HG02970 (cell line): ENCODE measurements around the gene MYH11.

ENCODE experiments used
- ATAC-seq: cut with Tn5 transposase; IDR thresholded peaks from one replicate; pipeline ENCODE4 v1.9.1; 2021; ENCODE audit warnings: mild to moderate bottlenecking, moderate library complexity, moderate number of reproducible peaks; ENCODE audit not compliant: unreplicated experiment, low FRiP score

Gene MYH11

DNA sequence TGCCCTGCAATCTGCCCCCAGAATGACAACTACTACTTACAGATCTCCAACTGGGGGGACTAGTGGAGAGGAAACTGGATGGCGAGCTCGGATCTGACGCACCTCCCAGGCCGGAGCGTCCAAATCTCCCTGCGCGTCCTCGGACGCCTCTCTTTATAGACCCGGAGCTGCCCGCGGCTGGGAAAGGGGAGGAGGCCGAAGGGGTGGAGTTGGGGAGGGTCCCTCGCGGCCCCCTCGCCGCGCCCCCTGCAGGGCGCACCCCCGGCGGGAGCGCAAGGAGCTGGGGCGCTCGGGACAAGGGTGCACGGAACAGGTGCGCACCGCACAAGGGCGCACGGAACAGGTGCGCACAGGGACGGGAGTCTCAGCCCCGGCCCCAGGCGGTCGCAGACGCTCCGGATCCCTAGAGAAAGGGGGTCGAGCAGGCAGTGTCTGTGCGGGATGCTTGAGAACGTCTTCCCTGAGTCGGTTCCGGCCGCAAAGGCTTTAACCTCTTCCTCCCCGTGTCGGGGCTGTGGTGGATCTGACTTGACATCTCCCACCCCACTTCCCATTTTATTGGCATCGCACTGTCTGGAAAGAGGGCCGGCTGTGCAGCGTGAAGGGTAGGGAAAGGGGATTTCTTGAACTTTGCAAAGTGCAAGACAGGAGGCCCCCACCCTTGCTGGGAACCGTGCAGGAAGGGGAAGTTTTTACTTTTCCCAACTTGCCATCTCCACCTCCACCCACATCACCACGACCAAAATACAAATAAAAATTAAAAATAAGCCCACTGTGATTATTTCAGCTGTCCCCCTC is at the start of gene MYH11:
Gene MYH11, minus strand, starts transcription at position 128 of the 798 bp plus-strand sequence. CDS start 18,776 bp downstream, outside the sequence.
- no peak for ATAC-seq

DNA sequence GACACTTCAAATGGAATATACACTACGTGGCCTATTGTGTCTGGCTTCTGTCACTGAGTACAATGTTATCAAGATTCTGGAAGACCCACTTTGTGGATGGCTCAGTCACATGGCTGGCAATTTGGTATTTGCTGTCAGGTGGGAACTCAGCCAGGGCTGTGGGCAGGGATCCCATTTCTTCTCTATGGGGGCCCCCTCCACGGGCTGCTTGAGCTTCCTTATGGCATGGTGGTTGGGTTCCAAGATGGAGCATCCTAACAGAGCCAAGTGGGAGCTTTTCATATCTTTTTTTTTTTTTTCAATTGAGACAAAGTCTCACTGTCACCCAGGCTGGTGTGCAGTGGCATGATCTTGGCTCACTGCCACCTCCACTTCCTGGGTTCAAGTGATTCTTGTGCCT is 49.6 kb upstream of the MYH11 start:
- no peak for ATAC-seq

DNA sequence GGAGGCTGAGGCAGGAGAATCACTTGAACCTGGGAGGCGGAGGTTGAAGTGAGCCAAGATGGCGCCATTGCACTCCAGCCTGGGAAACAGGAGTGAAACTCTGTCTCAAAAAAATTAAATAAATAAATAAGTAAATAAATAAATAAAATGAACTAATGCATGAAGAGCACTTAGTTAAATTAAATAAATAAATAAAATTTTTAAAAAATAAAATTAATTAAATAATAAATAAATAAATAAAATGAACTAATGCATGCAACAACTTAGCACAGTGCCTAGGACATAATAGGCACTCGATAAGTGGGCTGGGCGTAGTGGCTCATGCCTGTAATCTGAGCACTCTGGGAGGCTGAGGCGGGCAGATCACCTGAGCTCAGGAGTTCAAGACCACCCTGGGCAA is 47.1 kb upstream of the MYH11 start:
- no peak for ATAC-seq

DNA sequence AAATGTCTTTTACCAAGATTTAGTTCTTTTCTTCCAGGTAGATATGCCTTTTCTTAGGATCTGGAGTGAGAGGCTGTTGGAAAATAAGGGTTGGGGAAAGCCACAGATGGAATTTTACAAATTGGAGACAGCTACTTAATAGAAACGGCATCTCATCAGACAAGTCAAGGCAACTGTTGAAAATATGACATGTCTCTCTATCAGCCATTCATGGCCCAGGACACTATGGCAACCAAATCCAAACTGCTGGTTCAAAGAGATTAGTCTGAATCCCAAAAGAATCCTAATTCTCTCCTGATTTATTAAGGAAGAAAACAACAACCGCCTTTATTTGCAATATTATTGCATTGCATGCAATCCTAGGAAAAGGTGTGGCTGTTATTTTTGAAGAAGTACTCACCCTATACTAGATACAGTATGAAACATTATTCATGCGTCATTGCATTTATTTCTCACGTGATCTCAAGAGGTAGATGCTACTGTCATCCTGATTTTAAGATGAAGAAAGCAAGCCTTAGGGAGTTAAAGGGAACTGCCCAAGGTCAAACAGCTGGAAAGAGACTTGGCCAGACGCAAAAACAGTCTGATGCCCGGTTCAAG is 44.2 kb upstream of the MYH11 start:
- no peak for ATAC-seq

DNA sequence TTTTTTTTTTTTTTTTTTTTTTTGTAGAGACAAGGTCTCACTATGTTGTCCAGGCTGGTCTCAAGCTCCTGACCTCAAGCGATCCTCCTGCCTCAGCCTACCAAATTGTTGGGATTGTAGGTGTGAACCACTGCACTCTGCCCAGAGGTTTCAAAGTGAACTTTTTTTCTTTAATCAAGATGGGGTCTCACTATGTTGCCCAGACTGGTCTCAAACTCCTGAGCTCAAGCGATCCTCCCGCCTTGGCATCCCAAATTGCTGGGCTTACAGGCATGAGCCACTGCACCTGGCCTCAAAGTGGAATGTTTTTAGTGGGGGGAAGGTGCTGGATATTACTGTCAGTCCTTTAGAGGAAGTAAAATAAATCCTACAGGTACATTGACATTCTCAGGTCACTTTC is 43.5 kb upstream of the MYH11 start:
- ATAC-seq, result no peak

DNA sequence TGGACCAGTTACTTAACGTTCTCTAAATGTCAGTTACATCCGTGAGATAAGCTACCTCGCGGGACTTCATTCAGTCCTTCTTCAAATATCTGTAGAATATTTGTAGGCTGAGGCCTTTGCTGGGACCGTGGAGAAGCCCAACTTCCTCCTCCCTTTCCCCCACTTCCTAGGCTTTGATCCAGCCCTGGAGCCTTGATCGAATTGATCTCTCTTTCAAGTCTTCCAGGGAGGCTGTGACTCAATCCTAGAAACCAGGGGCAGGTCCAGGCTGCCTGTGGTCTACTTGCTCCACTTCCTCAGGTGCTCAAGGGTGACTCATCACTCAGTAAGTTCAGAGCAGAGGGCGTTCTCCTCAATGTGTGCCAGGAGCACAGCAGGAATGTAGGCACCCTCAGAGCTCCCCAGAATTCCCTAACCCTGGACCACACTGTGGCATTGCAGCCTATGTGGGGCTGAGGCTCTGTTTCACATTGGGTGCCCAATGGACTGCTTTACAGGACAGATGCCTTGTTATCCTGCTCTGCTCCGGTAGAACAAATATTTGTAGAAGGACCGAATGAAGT is 42.8 kb upstream of the MYH11 start:
- no peak for ATAC-seq

DNA sequence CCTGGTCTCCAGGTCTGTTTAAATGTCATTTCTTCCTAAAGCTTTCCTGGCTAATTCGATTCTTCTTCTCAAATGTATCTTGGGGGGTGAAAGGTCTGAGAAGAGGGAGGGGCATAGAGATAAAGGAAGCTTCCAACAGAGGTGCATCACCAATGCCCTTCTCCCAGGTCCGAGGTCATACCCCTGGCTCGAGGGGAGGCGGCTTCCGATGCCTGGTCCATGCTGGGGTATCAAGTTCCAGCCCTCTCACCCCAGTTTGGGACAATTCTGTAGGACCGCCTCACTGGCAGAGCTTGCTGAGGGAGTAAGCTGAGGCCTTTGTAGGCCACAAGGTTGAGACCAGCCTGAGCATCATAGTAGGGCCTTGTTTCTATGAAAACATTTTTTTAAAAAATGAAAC is 41.8 kb upstream of the MYH11 start:
- no peak for ATAC-seq

DNA sequence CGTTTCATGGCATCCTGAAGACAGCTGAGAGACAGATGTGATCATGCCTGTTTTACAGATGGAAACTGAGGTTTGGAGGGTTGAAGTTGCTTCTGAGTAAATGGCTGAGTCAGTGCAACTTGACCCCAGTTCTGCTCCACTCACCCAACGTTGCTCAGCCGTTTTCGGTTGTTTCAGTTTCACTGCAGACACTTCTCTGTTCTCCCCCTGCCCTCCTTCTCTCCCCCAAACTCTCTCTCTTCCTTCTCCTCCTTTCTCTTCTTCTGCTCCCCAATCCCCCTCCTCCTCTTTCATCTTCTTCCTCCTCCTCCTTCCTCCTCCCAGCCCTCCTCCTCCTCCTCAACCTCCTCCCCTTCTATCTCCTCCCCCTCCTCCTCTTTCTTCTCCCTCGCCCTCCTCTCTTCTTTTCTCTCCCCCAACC is 41.0 kb upstream of the MYH11 start:
- no peak for ATAC-seq

DNA sequence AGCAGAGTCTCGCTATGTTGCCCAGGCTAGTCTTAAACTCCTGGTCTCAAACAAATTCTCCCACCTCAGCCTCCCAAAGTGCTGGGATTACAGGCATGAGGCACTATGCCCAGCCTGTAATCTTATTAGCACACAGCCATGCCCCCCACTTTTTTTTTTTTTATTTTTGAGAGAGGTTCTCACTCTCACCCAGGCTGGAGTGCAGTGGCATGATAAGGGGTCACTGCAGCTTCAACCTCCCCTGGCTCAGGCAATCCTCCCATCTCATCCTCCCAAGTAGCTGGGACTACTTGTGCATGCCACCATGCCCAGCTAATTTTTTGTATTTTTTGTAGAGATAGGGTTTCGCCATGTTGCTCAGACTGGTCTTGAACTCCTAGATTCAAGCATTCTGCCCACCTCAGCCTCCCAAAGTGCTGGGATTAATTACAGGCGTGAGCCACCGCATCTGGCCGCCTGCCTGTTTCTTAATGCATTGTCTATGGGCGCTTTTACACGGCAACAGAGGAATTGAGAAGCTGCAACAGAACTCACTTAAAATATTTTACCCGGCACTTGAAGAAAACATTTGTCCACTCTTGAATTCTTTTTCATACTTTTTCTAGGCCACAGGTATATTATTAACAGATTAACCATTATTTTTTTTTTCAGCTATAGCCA is 40.4 kb upstream of the MYH11 start:
- ATAC-seq, result no peak

DNA sequence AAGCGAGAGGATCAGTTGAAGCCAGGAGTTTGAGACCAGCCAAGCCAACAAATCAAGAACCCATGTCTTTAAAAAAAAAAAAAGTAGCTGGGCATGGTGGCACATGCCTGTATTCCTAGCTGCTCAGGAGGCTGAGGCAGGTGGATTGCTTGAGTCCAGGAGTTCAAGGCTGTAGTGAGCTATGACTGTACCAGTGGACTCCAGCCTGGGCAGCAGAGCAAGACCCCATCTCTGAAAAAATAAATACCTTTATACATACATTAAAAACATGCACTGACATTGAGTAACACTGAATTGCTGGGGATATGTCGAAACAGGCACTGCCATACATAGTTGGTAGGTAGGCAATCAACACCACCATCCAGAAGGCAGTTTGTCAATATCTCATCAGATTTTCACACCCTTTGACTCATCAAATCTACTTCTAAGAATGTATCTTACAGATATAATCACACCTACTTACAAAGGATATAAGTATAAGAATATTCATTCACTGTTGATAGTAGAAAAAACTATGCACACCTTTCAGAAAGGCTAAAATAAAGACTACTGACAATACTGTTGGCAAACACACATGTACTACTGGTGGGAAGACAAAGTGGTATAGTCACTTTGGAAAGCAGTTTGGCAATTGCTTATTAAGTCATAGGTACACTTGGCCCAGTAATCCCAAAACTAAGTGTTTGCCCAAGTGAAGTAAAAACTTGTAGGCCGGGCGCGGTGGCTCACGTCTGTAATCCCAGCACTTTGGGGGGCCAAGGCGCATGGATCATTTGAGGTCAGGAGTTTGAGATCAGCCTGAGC is 37.9 kb upstream of the MYH11 start:
- ATAC-seq, result no peak

DNA sequence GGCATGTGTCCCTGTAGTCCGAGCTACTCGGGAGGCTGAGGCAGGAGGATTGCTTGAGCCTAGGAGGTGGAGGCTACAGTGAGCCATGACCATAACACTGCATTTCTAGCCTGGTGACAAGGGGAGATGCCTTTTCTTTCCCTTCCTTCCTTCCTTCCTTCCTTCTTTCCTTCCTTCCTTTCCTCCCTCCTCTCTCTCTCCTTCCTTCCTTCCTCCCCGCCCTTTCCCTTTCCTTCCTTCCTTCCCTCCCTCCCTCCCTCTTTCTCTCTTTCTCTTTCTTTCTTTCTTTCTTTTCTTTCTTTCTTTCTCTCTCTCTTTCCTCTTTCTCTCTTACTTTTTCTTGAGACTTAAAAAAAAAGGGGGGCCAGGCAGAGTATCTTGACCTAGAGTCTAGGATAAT is 34.7 kb upstream of the MYH11 start:
- no peak for ATAC-seq

DNA sequence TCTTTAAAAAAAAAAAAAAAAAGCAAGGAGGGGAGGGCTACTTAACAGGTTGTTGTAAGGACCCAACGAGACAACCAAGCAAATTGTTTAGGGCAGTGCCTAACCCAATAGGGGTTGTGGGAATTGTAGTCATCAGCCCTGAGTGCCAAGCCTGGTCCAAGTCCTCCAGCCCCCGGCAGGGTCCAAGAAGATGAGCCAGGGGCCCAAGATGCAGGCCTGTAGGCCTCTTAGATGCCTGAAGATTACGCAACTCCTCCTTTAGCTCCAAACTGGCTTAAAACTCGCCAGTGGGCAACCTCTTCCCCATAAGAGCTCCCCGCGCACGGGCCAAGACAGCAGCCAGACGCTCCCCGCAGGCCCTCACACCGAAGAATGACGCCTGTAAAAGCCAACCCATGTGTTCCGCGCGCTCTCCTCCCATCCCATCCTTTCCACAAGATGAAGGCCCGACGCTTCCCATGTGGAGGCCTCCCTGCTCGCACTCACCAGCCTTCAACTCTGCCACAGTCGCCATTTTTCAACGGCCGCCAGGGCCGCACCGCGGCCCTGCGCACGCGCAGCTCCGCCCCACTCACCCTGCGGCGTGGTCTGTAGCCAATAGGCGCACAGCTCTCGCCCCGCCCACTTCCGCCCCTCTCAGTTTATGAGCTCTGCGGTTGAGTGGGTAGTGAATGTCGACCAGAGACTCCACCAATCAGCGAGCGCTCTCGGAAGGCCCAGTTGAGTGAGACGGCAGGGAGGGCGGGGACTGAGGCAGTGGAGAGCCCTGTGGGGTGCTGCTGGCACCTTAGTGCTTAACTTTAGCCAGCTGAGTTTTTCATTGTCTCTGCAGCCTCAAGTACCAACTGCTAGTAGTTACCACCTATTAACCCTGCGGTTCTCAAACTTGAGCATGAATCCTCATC is 31.5 kb upstream of the MYH11 start, which contains the start of gene CEP20:
Gene CEP20, minus strand, starts transcription at position 532 of the 905 bp plus-strand sequence. Its CDS starts 18 bp downstream, at position 514.
- ATAC-seq, result peak; percentile 99

DNA sequence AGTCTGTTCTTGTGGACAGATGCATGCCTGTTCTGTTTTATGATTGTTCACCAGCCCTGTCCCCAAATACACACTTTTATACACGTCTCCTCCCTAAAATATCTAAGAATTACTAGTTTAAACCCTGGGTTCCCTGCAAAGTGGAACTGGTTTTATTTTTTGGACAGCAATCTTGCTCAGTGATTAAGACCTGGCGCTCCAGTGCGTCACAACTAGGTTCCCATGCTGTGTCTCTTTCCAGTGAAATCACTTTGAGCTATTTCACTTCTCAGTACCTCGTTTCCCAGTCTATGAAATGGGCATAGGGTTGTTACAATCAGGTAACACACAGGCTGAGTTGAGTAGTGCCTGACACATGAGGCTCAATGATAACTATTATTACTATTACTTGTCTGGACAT is 30.5 kb upstream of the MYH11 start:
- ATAC-seq, result no peak

DNA sequence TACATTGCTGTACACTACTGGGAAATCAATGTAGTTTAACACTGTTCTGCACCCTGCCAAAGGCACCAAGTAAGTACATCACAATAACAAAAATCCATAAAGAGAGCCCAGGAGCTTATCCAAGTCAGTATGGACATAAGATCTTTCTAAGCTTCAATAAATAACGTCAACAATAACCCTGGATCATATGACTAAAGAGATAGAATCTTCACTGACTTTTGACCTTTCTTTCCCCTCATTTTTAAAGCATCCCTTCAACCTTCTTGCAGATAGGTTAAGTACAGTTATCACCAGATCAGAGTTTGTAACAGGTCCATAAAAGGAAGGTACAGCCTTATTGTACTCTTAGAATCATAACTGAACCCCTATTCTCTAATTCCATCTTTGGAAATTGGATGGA is 29.2 kb upstream of the MYH11 start:
- no peak for ATAC-seq

DNA sequence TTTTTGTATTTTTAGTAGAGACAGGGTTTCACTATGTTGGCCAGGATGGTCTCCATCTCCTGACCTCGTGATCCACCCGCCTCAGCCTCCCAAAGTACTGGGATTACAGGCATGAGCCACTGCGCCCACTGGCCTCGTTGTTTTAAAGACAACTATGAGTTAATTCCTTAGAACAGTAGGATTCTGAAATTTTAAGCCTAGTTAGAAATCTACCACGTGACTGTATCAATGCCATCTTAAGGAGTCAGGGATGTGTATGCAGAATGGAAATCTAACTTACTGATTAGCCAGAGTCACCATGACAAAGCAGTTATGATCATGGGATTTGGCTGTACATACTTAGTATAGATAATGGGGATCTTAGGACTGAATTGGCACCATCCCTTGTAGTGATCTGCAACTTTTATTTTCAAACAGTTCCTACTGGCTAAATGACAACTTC is 28.8 kb upstream of the MYH11 start:
- no peak for ATAC-seq

DNA sequence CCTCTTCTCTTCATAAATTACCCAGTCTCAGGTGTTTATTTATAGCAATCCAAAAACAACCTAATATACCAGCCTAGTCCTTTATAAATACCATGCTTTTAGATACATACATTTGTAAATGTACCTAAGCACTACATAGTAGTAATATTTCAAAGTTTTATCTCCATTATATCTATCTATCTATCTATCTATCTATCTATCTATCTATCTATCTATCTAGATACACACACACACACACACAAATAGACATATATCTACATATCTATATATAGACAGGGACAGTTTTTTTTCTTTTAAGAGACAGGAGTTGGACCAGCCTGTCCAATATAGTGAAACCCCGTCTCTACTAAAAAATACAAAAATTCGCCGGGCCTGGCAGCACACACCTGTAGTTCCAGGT is 25.7 kb upstream of the MYH11 start:
- no peak for ATAC-seq

DNA sequence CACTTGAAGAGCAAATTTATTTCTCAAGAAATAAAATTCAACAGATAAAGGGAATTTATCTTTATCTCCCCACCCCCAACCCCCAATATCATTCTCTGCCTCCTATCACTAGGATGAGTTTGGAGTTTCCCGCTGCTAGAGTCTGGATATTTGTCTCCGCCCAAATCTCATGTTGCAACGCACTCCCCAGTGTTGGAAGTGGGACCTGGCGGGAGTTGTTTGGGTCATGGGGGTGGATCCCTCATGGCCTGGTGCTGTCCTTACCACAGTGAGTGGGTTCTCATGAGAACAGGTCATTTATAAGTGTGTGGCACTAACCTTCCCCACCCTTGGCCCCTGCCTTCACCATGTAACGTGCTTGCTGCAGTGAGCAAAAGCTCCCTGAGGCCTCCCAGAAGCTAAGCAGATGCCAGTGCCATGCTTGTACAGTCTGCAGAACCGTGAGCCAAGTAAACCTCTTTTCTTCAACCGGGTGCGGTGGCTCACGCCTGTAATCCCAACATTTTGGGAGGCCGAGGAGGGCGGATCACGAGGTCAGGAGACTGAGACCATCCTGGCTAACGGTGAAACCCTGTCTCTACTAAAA is 25.1 kb upstream of the MYH11 start:
- ATAC-seq, result no peak

DNA sequence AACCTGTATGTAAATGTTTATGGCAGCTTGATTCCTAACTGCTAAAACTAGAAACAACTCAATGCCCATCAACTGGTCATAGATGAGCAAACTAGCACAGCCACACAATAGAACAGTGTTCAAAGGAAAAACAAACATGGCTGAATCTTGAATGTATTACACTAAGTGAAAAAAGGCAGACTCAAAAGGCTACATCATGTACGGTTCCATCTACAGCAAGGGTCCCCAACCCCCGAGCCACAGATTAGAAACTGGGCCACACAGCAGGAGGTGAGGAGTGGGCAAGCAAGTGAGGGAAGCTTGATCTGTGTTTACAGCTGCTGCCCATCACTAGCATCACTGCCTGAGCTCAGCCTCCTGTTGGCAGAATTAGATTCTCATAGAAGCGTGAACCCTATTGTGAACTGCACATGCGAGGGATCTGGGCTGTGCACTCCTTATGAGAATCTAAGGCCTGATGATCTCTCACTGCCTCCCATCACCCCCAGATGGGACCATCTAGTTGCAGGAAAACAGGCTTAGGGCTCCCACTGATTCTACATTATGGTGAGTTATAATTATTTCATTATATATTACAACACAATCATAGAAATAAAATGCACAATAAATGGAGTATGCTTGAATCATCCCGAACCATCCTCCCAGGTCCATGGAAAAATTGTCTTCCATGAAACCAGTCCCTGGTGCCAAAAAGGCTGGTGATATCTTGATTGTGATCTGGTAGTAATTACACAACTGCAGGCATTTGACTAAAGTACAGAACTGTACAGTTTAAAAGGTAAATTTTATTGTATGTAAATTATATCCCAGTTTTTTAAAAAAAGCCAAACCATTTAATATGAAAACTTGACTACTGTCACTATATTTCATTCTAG is 23.8 kb upstream of the MYH11 start:
- no peak for ATAC-seq
